Osteocyte (in vitro differentiated cells): Measurements from ENCODE around the gene ASCL5. TPM values are rescaled to one million over a fixed set of nuclear protein-coding genes. Genes with fewer than 3 reads are reported as not detected.

Experiments used
- DNase-seq: peaks from one replicate; pipeline ENCODE4 v3.0.0; 2021; ENCODE audit warnings: mixed read lengths; ENCODE audit not compliant: unreplicated experiment; ENCODE audit errors: extremely low spot score
- H3K27ac Mint-ChIP-seq: one replicate; pipeline ENCODE4 v1.8.0; 2021; ENCODE audit warnings: mild to moderate bottlenecking, mixed read lengths; ENCODE audit not compliant: unreplicated experiment
- H3K27me3 Mint-ChIP-seq: one replicate; pipeline ENCODE4 v1.8.0; 2021; ENCODE audit warnings: mixed read lengths; ENCODE audit not compliant: unreplicated experiment
- H3K36me3 Mint-ChIP-seq: one replicate; pipeline ENCODE4 v1.8.0; 2021; ENCODE audit warnings: mixed read lengths; ENCODE audit not compliant: unreplicated experiment
- H3K4me1 Mint-ChIP-seq: one replicate; pipeline ENCODE4 v1.8.0; 2021; ENCODE audit warnings: mixed read lengths; ENCODE audit not compliant: unreplicated experiment
- H3K4me3 Mint-ChIP-seq: one replicate; pipeline ENCODE4 v1.8.0; 2021; ENCODE audit warnings: mild to moderate bottlenecking, moderate library complexity, mixed read lengths; ENCODE audit not compliant: unreplicated experiment
- H3K9me3 Mint-ChIP-seq: one replicate; pipeline ENCODE4 v1.8.0; 2021; ENCODE audit warnings: mixed read lengths; ENCODE audit not compliant: unreplicated experiment
- total RNA-seq: library from RNA; stranded (reverse); gene quantifications from 2 replicates; pipeline ENCODE4 v1.2.1, GENCODE V29; 2021
- TF ChIP-seq, protein P1 (sequence below): fragments of 200-600 bp; sonication (generic); IDR thresholded peaks from 2 replicates; pipeline ENCODE4 v1.5.0; 2021; ENCODE audit warnings: antibody characterized with exemption, mild to moderate bottlenecking, moderate library complexity

The ASCL5 gene
- total RNA-seq, 1 donor from 2014 or later, result not detected

DNA sequence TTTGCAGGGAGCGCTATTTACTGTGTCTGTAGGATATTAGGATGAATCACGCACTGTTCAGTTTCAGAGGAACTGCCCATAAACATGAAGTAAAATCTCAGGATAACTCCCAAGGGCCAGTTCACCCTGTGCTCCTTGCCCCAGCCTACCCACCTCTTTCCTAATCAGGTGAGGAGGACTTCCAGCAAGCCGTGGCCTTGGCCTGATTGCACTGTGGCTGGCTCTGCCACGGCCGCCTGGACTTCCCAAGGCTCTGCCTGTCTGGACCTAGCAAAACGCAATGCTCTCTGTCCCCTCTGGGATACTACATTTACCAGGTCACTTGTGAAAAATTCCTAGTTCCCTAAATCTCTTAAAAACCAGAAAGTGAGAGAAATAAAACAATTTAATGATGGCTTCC, 7.4 kb upstream of the ASCL5 start:
- no peak overlapping the region for H3K27ac Mint-ChIP-seq
- no peak overlapping the region for H3K4me3 Mint-ChIP-seq
- TF ChIP-seq, protein P1, sequence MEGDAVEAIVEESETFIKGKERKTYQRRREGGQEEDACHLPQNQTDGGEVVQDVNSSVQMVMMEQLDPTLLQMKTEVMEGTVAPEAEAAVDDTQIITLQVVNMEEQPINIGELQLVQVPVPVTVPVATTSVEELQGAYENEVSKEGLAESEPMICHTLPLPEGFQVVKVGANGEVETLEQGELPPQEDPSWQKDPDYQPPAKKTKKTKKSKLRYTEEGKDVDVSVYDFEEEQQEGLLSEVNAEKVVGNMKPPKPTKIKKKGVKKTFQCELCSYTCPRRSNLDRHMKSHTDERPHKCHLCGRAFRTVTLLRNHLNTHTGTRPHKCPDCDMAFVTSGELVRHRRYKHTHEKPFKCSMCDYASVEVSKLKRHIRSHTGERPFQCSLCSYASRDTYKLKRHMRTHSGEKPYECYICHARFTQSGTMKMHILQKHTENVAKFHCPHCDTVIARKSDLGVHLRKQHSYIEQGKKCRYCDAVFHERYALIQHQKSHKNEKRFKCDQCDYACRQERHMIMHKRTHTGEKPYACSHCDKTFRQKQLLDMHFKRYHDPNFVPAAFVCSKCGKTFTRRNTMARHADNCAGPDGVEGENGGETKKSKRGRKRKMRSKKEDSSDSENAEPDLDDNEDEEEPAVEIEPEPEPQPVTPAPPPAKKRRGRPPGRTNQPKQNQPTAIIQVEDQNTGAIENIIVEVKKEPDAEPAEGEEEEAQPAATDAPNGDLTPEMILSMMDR, result no peak
- H3K4me1 Mint-ChIP-seq, result peaks cover 16% of the 10 kb centered on the region
- DNase-seq, result no peak
- H3K27me3 Mint-ChIP-seq, result no peaks in the 10 kb centered on the region
- no peaks in the 10 kb centered on the region for H3K9me3 Mint-ChIP-seq
- H3K36me3 Mint-ChIP-seq, result peaks cover 17% of the 10 kb centered on the region

DNA sequence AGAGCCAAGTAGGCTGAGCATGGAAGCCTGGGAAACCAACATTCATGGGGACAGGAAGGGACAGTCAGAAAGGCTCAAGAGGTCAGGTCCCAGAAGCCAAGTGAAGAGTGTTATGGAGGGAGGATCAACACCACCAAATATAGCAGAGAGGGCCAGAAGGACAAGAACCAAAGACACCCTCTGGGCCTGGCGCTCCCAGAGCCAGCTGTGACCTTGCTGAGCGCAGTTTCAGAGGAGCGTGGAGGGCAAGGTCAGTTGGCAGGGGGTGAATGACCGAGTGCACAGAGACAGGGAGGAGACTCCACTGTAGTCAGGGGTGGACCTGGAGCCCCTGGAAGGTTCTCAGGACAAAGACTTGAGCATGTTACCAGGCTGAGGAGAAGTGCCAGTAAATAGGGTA, 4.4 kb upstream of the ASCL5 start:
- peaks cover 14% of the 10 kb centered on the region for H3K36me3 Mint-ChIP-seq
- H3K27ac Mint-ChIP-seq, result no peak overlapping the region
- DNase-seq, result no peak
- H3K27me3 Mint-ChIP-seq, result no peaks in the 10 kb centered on the region
- TF ChIP-seq, protein P1, result no peak
- H3K4me1 Mint-ChIP-seq, result peaks cover 5% of the 10 kb centered on the region
- no peak overlapping the region for H3K4me3 Mint-ChIP-seq
- H3K9me3 Mint-ChIP-seq, result no peaks in the 10 kb centered on the region

DNA sequence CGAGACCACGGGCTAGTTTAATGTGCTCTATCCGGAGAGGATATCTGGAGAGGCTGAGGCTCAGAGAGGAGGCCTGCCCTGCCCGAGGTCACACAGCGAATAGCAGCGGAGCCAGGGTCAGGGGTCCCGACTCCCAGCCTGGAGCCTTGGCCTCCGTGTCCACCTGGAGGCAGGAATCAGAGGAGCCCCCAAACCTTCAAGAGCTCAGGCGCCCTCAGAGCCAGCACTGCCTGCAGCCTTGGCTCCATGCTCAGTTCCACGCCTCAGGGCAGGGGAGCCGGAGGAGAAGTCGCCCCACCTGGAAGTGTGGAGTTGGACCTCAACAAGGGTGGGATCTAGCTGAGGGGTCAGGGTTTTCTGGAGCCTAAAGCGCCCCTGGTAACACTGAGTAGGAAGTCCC, 2.0 kb upstream of the ASCL5 start:
- H3K4me1 Mint-ChIP-seq, result peaks cover 7% of the 10 kb centered on the region
- TF ChIP-seq, protein P1, result no peak
- no peak overlapping the region for H3K27ac Mint-ChIP-seq
- no peak overlapping the region for H3K4me3 Mint-ChIP-seq
- H3K27me3 Mint-ChIP-seq, result peaks cover 13% of the 10 kb centered on the region
- H3K36me3 Mint-ChIP-seq, result no peaks in the 10 kb centered on the region
- no peaks in the 10 kb centered on the region for H3K9me3 Mint-ChIP-seq
- DNase-seq, result no peak

DNA sequence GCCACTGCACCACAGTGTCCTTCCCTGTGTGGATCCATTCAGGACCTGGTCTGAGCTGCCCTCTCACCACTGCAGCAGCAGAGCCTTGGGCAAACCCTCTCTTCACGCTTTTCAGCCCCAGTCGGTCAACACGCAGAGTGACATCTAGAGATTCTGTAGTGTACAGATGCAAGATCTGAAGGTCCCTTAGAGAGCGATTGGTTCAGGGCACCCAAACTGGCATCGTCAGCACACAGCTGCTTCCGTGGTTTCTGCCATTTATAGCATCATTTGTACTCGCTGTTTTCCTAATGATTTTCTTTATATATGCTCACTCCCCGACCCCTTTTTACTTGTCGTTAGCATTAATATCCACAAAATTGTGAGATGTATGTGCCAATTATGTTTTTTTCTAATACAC, 1.5 kb upstream of the ASCL5 start:
- no peak overlapping the region for H3K27ac Mint-ChIP-seq
- H3K4me1 Mint-ChIP-seq, result peaks cover 7% of the 10 kb centered on the region
- no peaks in the 10 kb centered on the region for H3K9me3 Mint-ChIP-seq
- TF ChIP-seq, protein P1, result no peak
- no peak for DNase-seq
- H3K4me3 Mint-ChIP-seq, result no peak overlapping the region
- peaks cover 13% of the 10 kb centered on the region for H3K27me3 Mint-ChIP-seq
- H3K36me3 Mint-ChIP-seq, result no peaks in the 10 kb centered on the region

DNA sequence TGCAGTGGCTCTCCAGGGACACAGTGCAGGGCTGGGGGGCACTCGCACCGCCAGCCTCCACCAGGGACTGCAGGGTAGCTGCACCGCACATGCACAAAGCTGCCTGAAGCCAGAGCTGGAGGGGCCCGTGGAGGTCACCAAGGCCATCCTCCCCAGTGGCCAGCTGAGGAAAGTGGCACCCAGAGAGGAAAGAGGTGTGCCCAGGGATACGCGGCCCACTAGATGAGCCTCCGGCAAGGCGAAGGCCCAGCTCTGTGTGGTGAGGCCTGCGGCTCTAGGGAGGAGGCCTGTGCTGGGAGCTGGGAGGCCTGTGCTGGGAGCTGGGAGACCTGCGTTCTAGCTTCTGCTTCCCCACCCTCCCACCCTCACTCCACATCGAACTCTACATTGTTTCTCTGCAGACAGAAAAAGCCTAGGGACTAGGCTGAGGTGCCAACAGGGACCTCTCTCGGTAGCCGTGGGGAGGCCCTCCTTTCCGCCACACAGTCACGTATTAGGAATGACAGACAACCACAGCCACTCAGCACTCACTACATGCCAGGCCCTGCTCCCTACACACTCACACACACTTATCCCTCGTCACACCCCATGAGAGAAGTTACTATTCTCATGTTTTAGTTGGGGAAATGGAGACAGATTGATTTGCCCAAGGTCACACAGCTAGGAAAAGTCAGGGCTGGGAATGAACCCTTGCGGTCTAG, 921 bp upstream of the ASCL5 start:
- Mint-ChIP-seq H3K4me1 (peaks cover 7% of the 10 kb centered on the region), H3K27me3 (peaks cover 13% of the 10 kb centered on the region), H3K36me3 (no peaks in the 10 kb centered on the region), H3K9me3 (no peaks in the 10 kb centered on the region), H3K27ac (no peak overlapping the region), H3K4me3 (no peak overlapping the region)
- TF ChIP-seq, protein P1, result no peak
- DNase-seq, result no peak
